HepG2 (cell line): ENCODE results near the gene NEK11. TPM values are rescaled to one million over a fixed set of nuclear protein-coding genes. Genes with fewer than 3 reads are reported as not detected.

Source experiments
- ARNT2 ChIP-seq: sonication (generic); formaldehyde crosslinking; IDR thresholded peaks from 2 replicates; pipeline ENCODE4 v1.8.0; 2022; ENCODE audit warnings: mild to moderate bottlenecking, low read depth, missing genetic modification reagents, moderate library complexity
- ELF4 ChIP-seq: sonication (generic); formaldehyde crosslinking; IDR thresholded peaks from 2 replicates; pipeline ENCODE4 v1.5.0; 2020; ENCODE audit warnings: missing genetic modification reagents, mild to moderate bottlenecking, moderate library complexity, borderline replicate concordance
- GMEB2 ChIP-seq: IDR thresholded peaks from 2 replicates; pipeline ENCODE4 v1.6.1; 2016; ENCODE audit warnings: missing biosample characterization, missing genetic modification reagents, low read depth
- KLF15 ChIP-seq: sonication (generic); formaldehyde crosslinking; IDR thresholded peaks from 2 replicates; pipeline ENCODE4 v1.8.1; 2023; ENCODE audit warnings: borderline replicate concordance, mild to moderate bottlenecking, inconsistent platforms, missing genetic modification reagents, mixed read lengths
- MEIS1 ChIP-seq: sonication (generic); formaldehyde crosslinking; IDR thresholded peaks from 2 replicates; pipeline ENCODE4 v1.9.0; 2021; ENCODE audit warnings: mild to moderate bottlenecking, missing genetic modification reagents, moderate library complexity, borderline replicate concordance
- MXD1 ChIP-seq: sonication (generic); formaldehyde crosslinking; IDR thresholded peaks from 2 replicates; pipeline ENCODE4 v1.4.0; 2020; ENCODE audit warnings: mild to moderate bottlenecking, missing genetic modification reagents
- NFE2 ChIP-seq: sonication (generic); formaldehyde crosslinking; IDR thresholded peaks from 2 replicates; pipeline ENCODE4 v1.4.0; 2020; ENCODE audit warnings: missing genetic modification reagents
- PHF20 ChIP-seq: sonication (generic); formaldehyde crosslinking; IDR thresholded peaks from 2 replicates; pipeline ENCODE4 v1.5.0; 2020; ENCODE audit warnings: mild to moderate bottlenecking, missing genetic modification reagents
- RFX1 ChIP-seq: fragments of 450-650 bp; IDR thresholded peaks from 2 replicates; pipeline ENCODE4 v1.6.1; 2017
- SNRNP70 ChIP-seq: fragments of 200-400 bp; formaldehyde crosslinking; IDR thresholded peaks from 2 replicates; pipeline ENCODE4 v1.6.1; 2017; ENCODE audit warnings: mild to moderate bottlenecking, low read depth, low read length, moderate library complexity
- ZNF101 ChIP-seq: sonication (generic); formaldehyde crosslinking; IDR thresholded peaks from 2 replicates; pipeline ENCODE4 v1.4.0; 2020; ENCODE audit warnings: mild to moderate bottlenecking, low read depth, missing genetic modification reagents, borderline replicate concordance
- ZNF232 ChIP-seq: sonication (generic); formaldehyde crosslinking; IDR thresholded peaks from 2 replicates; pipeline ENCODE4 v1.4.0; 2020; ENCODE audit warnings: missing genetic modification reagents, borderline replicate concordance
- ZNF235 ChIP-seq: sonication (generic); formaldehyde crosslinking; IDR thresholded peaks from 2 replicates; pipeline ENCODE4 v1.8.1; 2023; ENCODE audit warnings: mild to moderate bottlenecking, missing genetic modification reagents, borderline replicate concordance
- ZNF383 ChIP-seq: sonication (generic); formaldehyde crosslinking; IDR thresholded peaks from 2 replicates; pipeline ENCODE4 v1.4.0; 2020; ENCODE audit warnings: missing genetic modification reagents, mild to moderate bottlenecking, borderline replicate concordance
- ZNF605 ChIP-seq: sonication (generic); formaldehyde crosslinking; IDR thresholded peaks from 2 replicates; pipeline ENCODE4 v1.8.0; 2022; ENCODE audit warnings: mild to moderate bottlenecking, missing genetic modification reagents
- ZSCAN12 ChIP-seq: sonication (generic); formaldehyde crosslinking; IDR thresholded peaks from 2 replicates; pipeline ENCODE4 v1.9.0; 2021; ENCODE audit warnings: mild to moderate bottlenecking, missing genetic modification reagents
- ZSCAN30 ChIP-seq: sonication (generic); formaldehyde crosslinking; IDR thresholded peaks from 2 replicates; pipeline ENCODE4 v1.5.0; 2020; ENCODE audit warnings: mild to moderate bottlenecking, missing genetic modification reagents
- polyA plus RNA-seq, 8 experiments: library from polyadenylated mRNA; depleted of rRNA in 3 of 8; stranded (reverse) in 7 of 8; unstranded in 1 of 8; fragments of >200 nt; fragmentation: Illumina TruSeq in 4 of 8; extraction: Trizol in 4 of 8; gene quantifications; 2 replicates each; pipeline versions ENCODE4 v1.2.1 to v1.2.3, GENCODE V29; 2011 to 2016; ENCODE audit warnings: low read depth in 4 of 8, missing spikeins in 1 of 8, mixed read lengths in 1 of 8; ENCODE audit not compliant: insufficient read depth in 1 of 8
- total RNA-seq, 5 experiments: library from RNA; depleted of rRNA; stranded (reverse); fragments of >200 nt; fragmentation: Illumina TruSeq; extraction: Trizol; gene quantifications; 2 replicates each; pipeline ENCODE4 v1.2.3, GENCODE V29; 2016; ENCODE audit warnings: low read depth in 1 of 5
- TF ChIP-seq, protein P1 (sequence below): sonication (generic); formaldehyde crosslinking; IDR thresholded peaks from 2 replicates; pipeline ENCODE4 v1.5.0; 2020; ENCODE audit warnings: mild to moderate bottlenecking, missing genetic modification reagents
- TF ChIP-seq, protein P2 (sequence below): IDR thresholded peaks from 2 replicates; pipeline ENCODE4 v1.6.1; 2016; ENCODE audit warnings: missing genetic modification reagents, missing compliant biosample characterization
- TF ChIP-seq, protein P3 (sequence below): sonication (generic); formaldehyde crosslinking; IDR thresholded peaks from 2 replicates; pipeline ENCODE4 v1.5.0; 2020; ENCODE audit warnings: missing genetic modification reagents
- TF ChIP-seq, protein P4 (sequence below): sonication (generic); formaldehyde crosslinking; IDR thresholded peaks from 2 replicates; pipeline ENCODE4 v1.5.1; 2020; ENCODE audit warnings: missing genetic modification reagents, mild to moderate bottlenecking, borderline replicate concordance

Gene NEK11
- total and polyA plus RNA-seq, 2 of the 13 experiments (the other 11 are each of a cell fraction or from before 2014, with no cell fraction given) = 0.95 to 2.2 TPM

DNA sequence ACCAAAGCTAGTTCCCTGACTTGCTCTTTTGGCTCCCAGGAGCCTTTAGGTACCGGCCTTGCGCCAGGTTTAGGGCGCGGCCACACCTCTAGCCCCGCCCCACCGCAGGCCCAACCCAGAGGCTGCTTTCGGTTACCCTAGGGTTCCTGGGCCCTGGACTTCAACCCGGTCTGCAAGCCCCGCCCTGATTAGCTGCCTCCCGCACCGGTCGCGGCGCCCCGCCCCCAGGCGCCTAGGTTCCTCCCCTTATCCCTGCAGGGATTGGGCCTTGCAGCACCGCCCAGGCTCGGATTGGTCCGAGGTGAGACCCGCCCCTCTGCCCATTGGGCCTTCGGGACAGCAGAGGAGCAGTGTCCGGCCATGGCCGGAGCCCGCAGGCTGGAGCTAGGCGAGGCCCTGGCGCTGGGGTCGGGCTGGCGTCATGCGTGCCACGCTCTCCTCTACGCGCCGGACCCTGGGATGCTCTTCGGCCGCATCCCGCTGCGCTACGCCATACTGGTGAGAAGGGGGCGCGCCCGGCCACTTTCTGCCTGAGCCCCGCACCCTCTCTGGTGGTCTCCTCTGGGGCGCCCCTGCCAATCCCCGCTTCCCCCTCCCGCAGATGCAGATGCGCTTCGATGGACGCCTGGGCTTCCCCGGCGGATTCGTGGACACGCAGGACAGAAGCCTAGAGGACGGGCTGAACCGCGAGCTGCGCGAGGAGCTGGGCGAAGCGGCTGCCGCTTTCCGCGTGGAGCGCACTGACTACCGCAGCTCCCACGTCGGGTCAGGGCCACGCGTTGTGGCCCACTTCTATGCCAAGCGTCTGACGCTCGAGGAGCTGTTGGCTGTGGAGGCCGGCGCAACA, 355.0 kb downstream of the NEK11 start, which contains the start of gene NUDT16 (continued):
- TF ChIP-seq, protein P1, sequence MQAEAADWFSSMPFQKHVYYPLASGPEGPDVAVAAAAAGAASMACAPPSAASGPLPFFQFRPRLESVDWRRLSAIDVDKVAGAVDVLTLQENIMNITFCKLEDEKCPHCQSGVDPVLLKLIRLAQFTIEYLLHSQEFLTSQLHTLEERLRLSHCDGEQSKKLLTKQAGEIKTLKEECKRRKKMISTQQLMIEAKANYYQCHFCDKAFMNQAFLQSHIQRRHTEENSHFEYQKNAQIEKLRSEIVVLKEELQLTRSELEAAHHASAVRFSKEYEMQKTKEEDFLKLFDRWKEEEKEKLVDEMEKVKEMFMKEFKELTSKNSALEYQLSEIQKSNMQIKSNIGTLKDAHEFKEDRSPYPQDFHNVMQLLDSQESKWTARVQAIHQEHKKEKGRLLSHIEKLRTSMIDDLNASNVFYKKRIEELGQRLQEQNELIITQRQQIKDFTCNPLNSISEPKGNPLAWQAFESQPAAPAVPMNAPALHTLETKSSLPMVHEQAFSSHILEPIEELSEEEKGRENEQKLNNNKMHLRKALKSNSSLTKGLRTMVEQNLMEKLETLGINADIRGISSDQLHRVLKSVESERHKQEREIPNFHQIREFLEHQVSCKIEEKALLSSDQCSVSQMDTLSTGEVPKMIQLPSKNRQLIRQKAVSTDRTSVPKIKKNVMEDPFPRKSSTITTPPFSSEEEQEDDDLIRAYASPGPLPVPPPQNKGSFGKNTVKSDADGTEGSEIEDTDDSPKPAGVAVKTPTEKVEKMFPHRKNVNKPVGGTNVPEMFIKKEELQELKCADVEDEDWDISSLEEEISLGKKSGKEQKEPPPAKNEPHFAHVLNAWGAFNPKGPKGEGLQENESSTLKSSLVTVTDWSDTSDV (CRISPR knock-in tag) = no peak
- TF ChIP-seq ZNF383 = no peak
- TF ChIP-seq, protein P2, sequence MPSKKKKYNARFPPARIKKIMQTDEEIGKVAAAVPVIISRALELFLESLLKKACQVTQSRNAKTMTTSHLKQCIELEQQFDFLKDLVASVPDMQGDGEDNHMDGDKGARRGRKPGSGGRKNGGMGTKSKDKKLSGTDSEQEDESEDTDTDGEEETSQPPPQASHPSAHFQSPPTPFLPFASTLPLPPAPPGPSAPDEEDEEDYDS (CRISPR knock-in tag) = peak; percentile 68
- TF ChIP-seq ZSCAN30 = no peak
- TF ChIP-seq ZSCAN12 = peak; percentile 86; the same call in 1 of the 2 replicates
- TF ChIP-seq MXD1 = peak; percentile 96
- TF ChIP-seq ZNF605 (CRISPR knock-in tag) = peak; percentile 84
- peak; percentile 63; the same call in 1 of the 2 replicates for TF ChIP-seq ZNF235
- peak; percentile 80 for TF ChIP-seq PHF20 (CRISPR knock-in tag)
- TF ChIP-seq GMEB2 (CRISPR knock-in tag) = no peak
- no peak for TF ChIP-seq SNRNP70
- TF ChIP-seq ZNF101 = no peak
- TF ChIP-seq, protein P3, sequence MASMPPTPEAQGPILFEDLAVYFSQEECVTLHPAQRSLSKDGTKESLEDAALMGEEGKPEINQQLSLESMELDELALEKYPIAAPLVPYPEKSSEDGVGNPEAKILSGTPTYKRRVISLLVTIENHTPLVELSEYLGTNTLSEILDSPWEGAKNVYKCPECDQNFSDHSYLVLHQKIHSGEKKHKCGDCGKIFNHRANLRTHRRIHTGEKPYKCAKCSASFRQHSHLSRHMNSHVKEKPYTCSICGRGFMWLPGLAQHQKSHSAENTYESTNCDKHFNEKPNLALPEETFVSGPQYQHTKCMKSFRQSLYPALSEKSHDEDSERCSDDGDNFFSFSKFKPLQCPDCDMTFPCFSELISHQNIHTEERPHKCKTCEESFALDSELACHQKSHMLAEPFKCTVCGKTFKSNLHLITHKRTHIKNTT = no peak
- TF ChIP-seq KLF15 (CRISPR knock-in tag) = peak; percentile 99; the same call in 1 of the 2 replicates
- TF ChIP-seq NFE2 (CRISPR knock-in tag) = no peak
- no peak for TF ChIP-seq ELF4 (CRISPR knock-in tag)
- TF ChIP-seq ZNF232 (CRISPR knock-in tag) = no peak
- TF ChIP-seq ARNT2 (CRISPR knock-in tag) = peak; percentile 43
- TF ChIP-seq, protein P4, sequence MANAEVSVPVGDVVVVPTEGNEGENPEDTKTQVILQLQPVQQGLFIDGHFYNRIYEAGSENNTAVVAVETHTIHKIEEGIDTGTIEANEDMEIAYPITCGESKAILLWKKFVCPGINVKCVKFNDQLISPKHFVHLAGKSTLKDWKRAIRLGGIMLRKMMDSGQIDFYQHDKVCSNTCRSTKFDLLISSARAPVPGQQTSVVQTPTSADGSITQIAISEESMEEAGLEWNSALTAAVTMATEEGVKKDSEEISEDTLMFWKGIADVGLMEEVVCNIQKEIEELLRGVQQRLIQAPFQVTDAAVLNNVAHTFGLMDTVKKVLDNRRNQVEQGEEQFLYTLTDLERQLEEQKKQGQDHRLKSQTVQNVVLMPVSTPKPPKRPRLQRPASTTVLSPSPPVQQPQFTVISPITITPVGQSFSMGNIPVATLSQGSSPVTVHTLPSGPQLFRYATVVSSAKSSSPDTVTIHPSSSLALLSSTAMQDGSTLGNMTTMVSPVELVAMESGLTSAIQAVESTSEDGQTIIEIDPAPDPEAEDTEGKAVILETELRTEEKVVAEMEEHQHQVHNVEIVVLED (CRISPR knock-in tag) = peak; percentile 74
- TF ChIP-seq RFX1 = no peak
- no peak for TF ChIP-seq MEIS1
